GM12878 (cell line): ENCODE data around the gene OPRPN. TPM values are rescaled to one million over a fixed set of nuclear protein-coding genes. Genes with fewer than 3 reads are reported as not detected.
A peak's percentile ranks its signal among the peaks of the same experiment; 100 is the strongest.

ENCODE experiments used
- ATAC-seq: fragments of 200-7000 bp; cut with Tn5 transposase; 3 replicates; pipeline ENCODE4 v1.9.1; 2020; ENCODE audit warnings: mild to moderate bottlenecking, moderate library complexity
- BruUV-seq: library from RNA; stranded (reverse); fragments of 400-500 nt; replicated peaks from 2 replicates; lab custom pipeline; 2021; lab: Mats Ljungman, UMichigan
- CTCF ChIA-PET: fragments of 300-600 bp; sonication (Branson Sonifier 250); formaldehyde crosslinking; extraction: SDS; loops from one replicate; lab custom pipeline; 2021; ENCODE audit warnings: inconsistent platforms; lab: Yijun Ruan, JAX
- POLR2A ChIA-PET: fragments of 350-600 bp; formaldehyde crosslinking; extraction: SDS; loops from one replicate; lab custom pipeline; 2021; ENCODE audit warnings: inconsistent platforms; lab: Charles Lee
- RAD21 ChIA-PET: fragments of 300-600 bp; sonication (Branson Sonifier 250); formaldehyde crosslinking; loops from one replicate; lab custom pipeline; 2023; ENCODE audit warnings: antibody characterized with exemption; ENCODE audit not compliant: unreplicated experiment; lab: Charles Lee
- SMC1A ChIA-PET: fragments of 300-600 bp; sonication (Branson Sonifier 250); formaldehyde crosslinking; loops from one replicate; lab custom pipeline; 2023; ENCODE audit not compliant: unreplicated experiment, uncharacterized antibody; lab: Charles Lee
- DNase-seq: peaks from one replicate; pipeline ENCODE4 v3.0.0-alpha.2; 2011; ENCODE audit warnings: low read depth, low spot score
- FAIRE-seq: peaks from 3 replicates; lab custom pipeline; 2011; peaks lifted over from hg19 to GRCh38; lab: Jason Lieb, UNC
- H2AFZ ChIP-seq: 2 replicates; pipeline ENCODE4 v1.6.0; 2011; ENCODE audit warnings: low read depth, low read length, control low read depth; ENCODE audit not compliant: control insufficient read depth
- H3K27ac ChIP-seq: 2 replicates; pipeline ENCODE4 v1.5.1; 2011; ENCODE audit warnings: control low read depth; ENCODE audit not compliant: control insufficient read depth, insufficient read depth
- H3K27me3 ChIP-seq, 2 experiments: replicated peaks in 1 of 2; 2 replicates each; pipeline versions ENCODE4 v1.6.0 to v1.6.1; 2011; ENCODE audit warnings: low read length in 1 of 2; ENCODE audit not compliant: control insufficient read depth in 2 of 2, insufficient read depth in 2 of 2
- H3K36me3 ChIP-seq, 2 experiments: 2 replicates each; pipeline ENCODE4 v1.5.1; 2011; ENCODE audit warnings: low read length in 1 of 2; ENCODE audit not compliant: control insufficient read depth in 2 of 2, insufficient read depth in 2 of 2
- H3K4me1 ChIP-seq: 2 replicates; pipeline ENCODE4 v1.6.1; 2011; ENCODE audit warnings: mild to moderate bottlenecking, low read length, moderate library complexity, mixed read lengths; ENCODE audit not compliant: control insufficient read depth, insufficient read depth
- H3K4me2 ChIP-seq: 2 replicates; pipeline ENCODE4 v1.6.0; 2011; ENCODE audit warnings: control low read depth; ENCODE audit not compliant: control insufficient read depth, insufficient read depth
- H3K4me3 ChIP-seq: fragments of 200-600 bp; sonication (generic); 2 replicates; pipeline ENCODE4 v1.5.1; 2016
- H3K79me2 ChIP-seq: 2 replicates; pipeline ENCODE4 v1.6.0; 2011; ENCODE audit warnings: low read length; ENCODE audit not compliant: control insufficient read depth, insufficient read depth
- H3K9ac ChIP-seq: 2 replicates; pipeline ENCODE4 v1.8.0; 2011; ENCODE audit warnings: low read length, control low read depth, mixed read lengths; ENCODE audit not compliant: control insufficient read depth, insufficient read depth
- H3K9me3 ChIP-seq: replicated peaks from 3 replicates; pipeline ENCODE4 v1.5.1; 2011; ENCODE audit warnings: mild to moderate bottlenecking, low read length; ENCODE audit not compliant: control insufficient read depth, insufficient read depth
- H4K20me1 ChIP-seq: 2 replicates; pipeline ENCODE4 v1.6.0; 2011; ENCODE audit not compliant: control insufficient read depth, insufficient read depth
- CBX5 ChIP-seq: sonication (generic); IDR thresholded peaks from 2 replicates; pipeline ENCODE4 v1.6.1; 2016; ENCODE audit warnings: low read depth, moderate library complexity, mild to moderate bottlenecking, inconsistent platforms
- PAX5 ChIP-seq: IDR thresholded peaks from 2 replicates; pipeline ENCODE4 v1.6.1; 2011; ENCODE audit warnings: low read depth, low read length, borderline replicate concordance
- ZNF384 ChIP-seq: IDR thresholded peaks from 2 replicates; pipeline ENCODE4 v1.6.1; 2012; ENCODE audit warnings: low read depth, mild to moderate bottlenecking, low read length, improper control_type of control experiment, borderline replicate concordance
- WGBS: methylation state at CpG from one replicate; pipeline ENCODE4 v1.1.6; 2016; ENCODE audit warnings: low lambda C conversion rate; ENCODE audit not compliant: insufficient replicate concordance, insufficient coverage; ENCODE audit errors: missing lambda C conversion rate; 5-methylcytosine and 5-hydroxymethylcytosine counted together
- in situ Hi-C: fragments of 300-500 bp; cut with MboI; formaldehyde crosslinking; loops from 9 replicates; pipeline ENCODE4 v1.14.3; 2018; ENCODE audit warnings: mixed read lengths
- intact Hi-C: fragments of 100-400 bp; cut with micrococcal nuclease; formaldehyde crosslinking; loops from one replicate; pipeline ENCODE4 v1.14.2; 2022; ENCODE audit not compliant: unreplicated experiment
- polyA plus RNA-seq, 11 experiments: library from polyadenylated mRNA; depleted of rRNA in 4 of 11; unstranded in 6 of 11; stranded (reverse) in 5 of 11; fragments of >200 nt; fragmentation: Nextera tagmentation in 4 of 11; fragmentation: Illumina TruSeq in 1 of 11; extraction: Ambion mirVana in 4 of 11; extraction: Trizol in 1 of 11; gene quantifications; 1 replicate in 1 of 11; 2 replicates in 10 of 11; pipeline versions ENCODE4 v1.2.1 to v1.2.3, GENCODE V29; 2011 to 2016; ENCODE audit warnings: inconsistent platforms in 2 of 11, missing spikeins in 2 of 11, low read depth in 1 of 11
- total RNA-seq, 4 experiments: library from RNA; depleted of rRNA in 3 of 4; stranded (reverse); fragments of >200 nt in 3 of 4; fragmentation: Illumina TruSeq in 1 of 4; extraction: Trizol in 1 of 4; gene quantifications; 2 replicates each; pipeline versions ENCODE4 v1.2.1 to v1.2.3, GENCODE V29; 2013 to 2021
- TF ChIP-seq, protein P1 (sequence below): IDR thresholded peaks from 2 replicates; pipeline ENCODE4 v1.6.1; 2011; ENCODE audit warnings: borderline replicate concordance, low read depth, mild to moderate bottlenecking, moderate library complexity, mixed read lengths, low read length; ENCODE audit not compliant: insufficient read depth; ENCODE audit errors: extremely low read length
- TF ChIP-seq, protein P2 (sequence below): IDR thresholded peaks from 2 replicates; pipeline ENCODE4 v1.6.1; 2012; ENCODE audit warnings: low read depth, low read length, improper control_type of control experiment

The OPRPN gene
- total and polyA plus RNA-seq, 10 of the 15 experiments (the other 5 are each of a cell fraction or from before 2014, with no cell fraction given), result 0.16 to 0.33 TPM; not detected in 8

DNA sequence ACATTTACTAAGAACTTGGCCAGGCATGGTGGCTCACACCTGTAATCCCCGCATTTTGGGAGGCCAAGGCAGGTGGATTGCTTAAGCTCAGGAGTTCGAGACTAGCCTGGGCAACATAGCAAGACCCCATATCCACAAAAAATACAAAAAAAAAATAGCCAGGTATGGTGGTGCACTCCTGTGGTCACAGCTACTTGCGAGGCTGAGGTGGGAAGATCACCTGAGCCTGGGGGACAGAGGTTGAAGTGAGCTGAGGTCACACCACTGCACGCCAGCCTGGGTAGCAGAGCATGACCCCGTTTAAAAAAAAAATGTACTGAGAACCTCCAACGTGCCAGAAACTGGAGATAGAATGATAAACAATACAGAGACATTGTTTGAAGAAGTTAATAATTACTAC, 8.0 kb downstream of the OPRPN start (continued):
- peak; percentile 92 for TF ChIP-seq PAX5
- TF ChIP-seq, protein P1, sequence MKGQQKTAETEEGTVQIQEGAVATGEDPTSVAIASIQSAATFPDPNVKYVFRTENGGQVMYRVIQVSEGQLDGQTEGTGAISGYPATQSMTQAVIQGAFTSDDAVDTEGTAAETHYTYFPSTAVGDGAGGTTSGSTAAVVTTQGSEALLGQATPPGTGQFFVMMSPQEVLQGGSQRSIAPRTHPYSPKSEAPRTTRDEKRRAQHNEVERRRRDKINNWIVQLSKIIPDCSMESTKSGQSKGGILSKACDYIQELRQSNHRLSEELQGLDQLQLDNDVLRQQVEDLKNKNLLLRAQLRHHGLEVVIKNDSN, result no peak
- peak; percentile 70 for TF ChIP-seq ZNF384

DNA sequence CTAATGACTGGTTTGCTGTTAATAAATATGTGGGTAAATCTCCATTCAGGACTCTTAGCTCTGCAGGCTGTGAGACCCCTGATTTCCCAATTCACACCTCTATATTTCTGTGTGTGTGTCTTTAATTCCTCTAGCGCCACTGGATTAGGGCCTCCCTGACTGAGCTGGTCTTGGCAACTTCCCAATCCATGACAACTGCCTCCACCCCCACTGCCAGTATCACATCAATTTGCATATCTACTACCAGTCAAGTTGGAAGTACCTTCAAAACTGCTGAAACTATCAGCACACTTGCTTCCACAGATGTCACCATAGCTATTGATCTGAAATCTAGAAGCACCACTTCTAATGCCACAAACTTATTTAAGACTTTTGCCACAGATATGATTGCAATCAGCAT, 27.6 kb downstream of the OPRPN start:
- Histone ChIP-seq H3K27me3 (no peaks in the 10 kb centered on the region), H3K36me3 (no peaks in the 10 kb centered on the region), H3K79me2 (no peaks in the 10 kb centered on the region), H3K9me3 (no peaks in the 10 kb centered on the region), H2AFZ (no peak overlapping the region), H3K4me1 (no peaks in the 10 kb centered on the region), H3K4me3 (no peak overlapping the region), H3K9ac (no peak overlapping the region), H4K20me1 (no peaks in the 10 kb centered on the region), H3K27ac (no peak overlapping the region), H3K4me2 (no peak overlapping the region)
- BruUV-seq, result no TSS peak
- FAIRE-seq (no peak), DNase-seq (no peak), ATAC-seq (no peak)
- ChIA-PET CTCF (interaction anchor here (1.1 to 1.3 kb wide), 3 partner anchors 9 to 110 kb away, joined by 3 read pairs; no protein-coding TSS in a partner anchor), SMC1A (no interaction called here), POLR2A (no interaction called here), RAD21 (no interaction called here)
- in situ Hi-C loops (no loop called here), intact Hi-C loops (no loop called here)
- no peak for TF ChIP-seq CBX5
- TF ChIP-seq, protein P2, sequence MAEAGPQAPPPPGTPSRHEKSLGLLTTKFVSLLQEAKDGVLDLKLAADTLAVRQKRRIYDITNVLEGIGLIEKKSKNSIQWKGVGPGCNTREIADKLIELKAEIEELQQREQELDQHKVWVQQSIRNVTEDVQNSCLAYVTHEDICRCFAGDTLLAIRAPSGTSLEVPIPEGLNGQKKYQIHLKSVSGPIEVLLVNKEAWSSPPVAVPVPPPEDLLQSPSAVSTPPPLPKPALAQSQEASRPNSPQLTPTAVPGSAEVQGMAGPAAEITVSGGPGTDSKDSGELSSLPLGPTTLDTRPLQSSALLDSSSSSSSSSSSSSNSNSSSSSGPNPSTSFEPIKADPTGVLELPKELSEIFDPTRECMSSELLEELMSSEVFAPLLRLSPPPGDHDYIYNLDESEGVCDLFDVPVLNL, result no peak
- 88% methylated on average over 1 of the region's 1 CpG for WGBS
